Stimulated activated CD8-positive, alpha-beta memory T cell treated with anti-CD3 and anti-CD28 coated beads, Interleukin-12 subunit alpha, Interleukin-12 subunit beta, amount 100 ng/mL, for 24 hours (primary cell): ENCODE measurements around the gene ROR1.
"Not testable (repeated sequence)": the region's sequence is repeated elsewhere in the genome, so short reads cannot be mapped to it uniquely, and the experiment has no call there.

Source experiments
- DNase-seq: peaks from one replicate; pipeline ENCODE4 v3.0.0-alpha.2; 2020; ENCODE audit errors: extremely low read depth

The ROR1 gene

GRCh38 chr1:63824451-63824850, 50.6 kb downstream of the ROR1 start:
- DNase-seq, result no peak

- no peak for DNase-seq
Observed at GRCh38 chr1:63825111-63825510, 51.3 kb downstream of the ROR1 start.

- not testable (repeated sequence) for DNase-seq
Observed at GRCh38 chr1:63826246-63826861, 52.5 kb downstream of the ROR1 start.

- no peak for DNase-seq
Observed at GRCh38 chr1:63827411-63828321, 53.8 kb downstream of the ROR1 start.

- no peak for DNase-seq
Observed at GRCh38 chr1:63828322-63829044, 54.7 kb downstream of the ROR1 start.

- no peak for DNase-seq
Observed at GRCh38 chr1:63829349-63830327, 55.8 kb downstream of the ROR1 start.

GRCh38 chr1:63831409-63831808, 57.6 kb downstream of the ROR1 start:
- no peak for DNase-seq

- no peak for DNase-seq
Observed at GRCh38 chr1:63833363-63834119, 59.7 kb downstream of the ROR1 start.

GRCh38 chr1:63835128-63835527, 61.3 kb downstream of the ROR1 start:
- no peak for DNase-seq

GRCh38 chr1:63836374-63836773, 62.6 kb downstream of the ROR1 start:
- no peak for DNase-seq

GRCh38 chr1:63836830-63837229, 63.0 kb downstream of the ROR1 start:
- DNase-seq, result no peak

GRCh38 chr1:63843010-63843409, 69.2 kb downstream of the ROR1 start:
- no peak for DNase-seq

GRCh38 chr1:63843884-63844283, 70.1 kb downstream of the ROR1 start:
- no peak for DNase-seq

GRCh38 chr1:63845346-63845745, 71.5 kb downstream of the ROR1 start:
- DNase-seq, result no peak

- DNase-seq, result no peak
Observed at GRCh38 chr1:63847308-63847910, 73.6 kb downstream of the ROR1 start.

- DNase-seq, result no peak
Observed at GRCh38 chr1:63848733-63849132, 74.9 kb downstream of the ROR1 start.

GRCh38 chr1:63849149-63849548, 75.3 kb downstream of the ROR1 start:
- DNase-seq, result no peak

- DNase-seq, result no peak
Observed at GRCh38 chr1:63854091-63854490, 80.3 kb downstream of the ROR1 start.

- DNase-seq, result no peak
Observed at GRCh38 chr1:63855942-63856341, 82.1 kb downstream of the ROR1 start.

GRCh38 chr1:63856924-63857323, 83.1 kb downstream of the ROR1 start:
- DNase-seq, result no peak
